ENCODE measurements around the gene ADORA1. TPM values are rescaled to one million over a fixed set of nuclear protein-coding genes. Genes with fewer than 3 reads are reported as not detected.

ADORA1 gene
- polyA plus RNA-seq, 1 of the 3 experiments (the other 2 are of a cell fraction), result 4.8 TPM

- H4K20me1 ChIP-seq (ENCODE audit: insufficient read depth), result no peaks in the 10 kb centered on the region
- H3K9me3 ChIP-seq, result peaks cover 13% of the 10 kb centered on the region; the same call in 1 of the 2 replicates
- no peak overlapping the region for H3K27ac ChIP-seq (ENCODE audit: low read depth in 2 of 2, low read length in 1 of 2)
- H3K9ac ChIP-seq, result no peak overlapping the region
- no peak overlapping the region for H3K4me2 ChIP-seq
- ChIA-PET CTCF (interaction anchor here (0.7 to 2.4 kb wide), 3 partner anchors 10 to 176 kb away, joined by 3 to 7 read pairs (median 3); no protein-coding TSS in a partner anchor), POLR2A (no interaction called here)
- H3F3A ChIP-seq (replicated peaks; ENCODE audit: insufficient read depth), result no peaks in the 10 kb centered on the region
- no peak for DNase-seq
- no peak for TF ChIP-seq TAF1 (IDR thresholded peaks at IDR 0.05; ENCODE audit: borderline replicate concordance, low read depth, low read length)
- no peak for TF ChIP-seq MAX (IDR thresholded peaks at IDR 0.05; ENCODE audit: low read depth)
- TF ChIP-seq FOSL2 (IDR thresholded peaks at IDR 0.05; ENCODE audit: borderline replicate concordance, low read depth), result no peak
- TF ChIP-seq MEF2A (IDR thresholded peaks at IDR 0.05; ENCODE audit: borderline replicate concordance, low read depth), result no peak
- TF ChIP-seq GABPA (IDR thresholded peaks at IDR 0.05; ENCODE audit: low read depth), result no peak
- TF ChIP-seq RCOR1 (IDR thresholded peaks at IDR 0.05; ENCODE audit: low read length), result no peak
- TF ChIP-seq REST (IDR thresholded peaks at IDR 0.05; ENCODE audit: low read depth, low read length), result no peak
- TF ChIP-seq FOXJ3 (CRISPR knock-in tag; IDR thresholded peaks at IDR 0.05), result no peak
- TF ChIP-seq TCF12 (IDR thresholded peaks at IDR 0.05), result no peak
- TF ChIP-seq RAD21 (IDR thresholded peaks at IDR 0.05; ENCODE audit: low read length), result no peak
- no peak for TF ChIP-seq USF2 (IDR thresholded peaks at IDR 0.05; ENCODE audit: borderline replicate concordance, low read depth, low read length)
- TF ChIP-seq JUND (IDR thresholded peaks at IDR 0.05), result no peak
- no peak for TF ChIP-seq YY1 (IDR thresholded peaks at IDR 0.05; ENCODE audit: low read depth)
- no peak for TF ChIP-seq NFIC (IDR thresholded peaks at IDR 0.05; ENCODE audit: borderline replicate concordance)
- TF ChIP-seq SIN3A (IDR thresholded peaks at IDR 0.05; ENCODE audit: borderline replicate concordance, low read depth, low read length), result no peak
- no peak for TF ChIP-seq TEAD4 (IDR thresholded peaks at IDR 0.05; ENCODE audit: borderline replicate concordance, insufficient read depth)
- TF ChIP-seq GATA2 (CRISPR knock-in tag; IDR thresholded peaks at IDR 0.05), result no peak
- TF ChIP-seq IRF3 (IDR thresholded peaks at IDR 0.05; ENCODE audit: low read depth, low read length), result no peak
- no peak overlapping the region for H3K4me3 ChIP-seq (ENCODE audit: low read depth in 2 of 2, low read length in 1 of 2)
- H3K4me1 ChIP-seq (ENCODE audit: control insufficient read depth in 1 of 2, insufficient read depth in 2 of 2, low read depth in 1 of 2, low read length in 1 of 2), result no peaks in the 10 kb centered on the region
- 4% methylated on average over 1 of the region's 1 CpG for WGBS (ENCODE audit: low lambda C conversion rate)
- H3K36me3 ChIP-seq (replicated peaks in 1 of 2; ENCODE audit: control insufficient read depth in 1 of 2, insufficient read depth in 2 of 2, low read length in 1 of 2), result no peaks in the 10 kb centered on the region
- no peaks in the 10 kb centered on the region for H3K79me2 ChIP-seq (ENCODE audit: insufficient read depth)
- no peak overlapping the region for H2AFZ ChIP-seq (ENCODE audit: low read depth)
- no peaks in the 10 kb centered on the region for H3K9me2 ChIP-seq
- H3K27me3 ChIP-seq (ENCODE audit: insufficient read depth), result no peaks in the 10 kb centered on the region; the same call in 1 of the 2 replicates
Measured at GRCh38 chr1:203093754-203094410, 33.6 kb upstream of the ADORA1 start.

Data from SK-N-SH (cell line).